ENCODE measurements around the gene PACSIN1.

The PACSIN1 gene

DNA sequence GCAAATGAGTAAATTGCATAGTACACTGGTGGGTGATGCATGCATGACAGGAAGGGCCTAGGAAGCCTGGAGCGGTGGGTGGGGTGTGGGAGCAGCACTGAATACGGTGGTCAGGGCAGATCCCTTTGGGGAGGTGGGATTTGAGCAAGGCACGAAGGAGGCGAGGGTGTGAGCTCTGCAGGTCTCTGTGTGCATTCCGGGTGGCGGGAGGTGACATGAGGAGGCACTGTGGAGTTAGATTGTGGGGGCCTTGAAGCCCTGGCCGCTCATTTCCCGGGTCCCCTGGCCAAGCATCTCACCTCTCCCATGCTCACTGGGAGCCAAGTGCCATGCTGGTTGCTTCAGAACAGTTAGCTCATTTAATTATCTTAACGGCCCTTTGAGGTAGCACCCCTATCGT is 96.5 kb downstream of the PACSIN1 start:
- DNase-seq (ENCODE audit: low spot score) = no peak

DNA sequence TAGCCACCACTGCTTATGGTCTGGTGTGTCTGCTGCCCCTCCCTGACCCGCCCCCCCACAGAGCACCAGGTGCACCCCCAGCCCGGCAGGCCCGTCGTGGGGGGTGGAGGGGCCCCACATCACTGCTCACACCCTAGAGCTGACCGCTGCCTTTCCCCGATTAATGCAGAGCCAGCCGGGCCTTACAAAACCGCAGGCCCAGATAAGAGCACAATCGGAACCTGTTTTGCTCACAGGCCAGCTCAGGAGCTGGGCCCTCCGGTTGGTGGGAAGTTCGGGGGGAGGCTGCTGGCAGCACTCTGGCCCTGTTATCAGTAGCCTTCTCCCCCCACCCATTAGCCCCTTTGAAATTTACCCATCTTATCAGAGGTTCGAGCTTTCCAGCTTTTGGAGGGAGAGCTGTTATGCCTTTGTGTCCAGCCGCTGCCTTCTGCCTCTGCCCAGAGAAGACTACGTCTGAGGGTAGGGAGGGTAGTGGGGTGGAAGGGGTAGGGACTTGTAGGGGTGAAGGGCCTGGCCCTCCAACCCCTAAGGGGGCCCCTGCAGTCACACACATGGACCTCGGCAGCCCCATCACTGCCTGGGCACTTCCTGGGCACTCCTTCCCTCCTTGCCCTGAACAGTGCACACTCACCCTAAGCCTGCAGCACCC is 97.1 kb downstream of the PACSIN1 start:
- DNase-seq (ENCODE audit: low spot score) = no peak

DNA sequence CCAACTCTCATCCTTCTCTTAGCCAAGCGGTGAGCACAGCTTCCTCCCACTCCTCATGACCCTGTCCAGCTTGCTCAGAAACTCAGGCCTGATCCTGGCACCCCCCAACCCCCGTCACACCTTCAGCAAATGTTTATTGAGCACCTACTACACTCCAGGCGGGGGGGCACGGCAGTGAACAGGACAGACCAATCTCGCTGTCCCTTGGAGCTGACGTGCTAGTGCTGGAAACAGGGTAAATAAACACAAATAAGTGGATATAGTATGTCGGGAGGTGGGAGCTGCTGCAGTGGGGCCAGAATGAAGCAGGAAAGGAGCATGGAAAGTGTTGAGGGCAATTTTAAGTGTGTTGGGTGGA is 97.6 kb downstream of the PACSIN1 start:
- DNase-seq (ENCODE audit: low spot score) = no peak

DNA sequence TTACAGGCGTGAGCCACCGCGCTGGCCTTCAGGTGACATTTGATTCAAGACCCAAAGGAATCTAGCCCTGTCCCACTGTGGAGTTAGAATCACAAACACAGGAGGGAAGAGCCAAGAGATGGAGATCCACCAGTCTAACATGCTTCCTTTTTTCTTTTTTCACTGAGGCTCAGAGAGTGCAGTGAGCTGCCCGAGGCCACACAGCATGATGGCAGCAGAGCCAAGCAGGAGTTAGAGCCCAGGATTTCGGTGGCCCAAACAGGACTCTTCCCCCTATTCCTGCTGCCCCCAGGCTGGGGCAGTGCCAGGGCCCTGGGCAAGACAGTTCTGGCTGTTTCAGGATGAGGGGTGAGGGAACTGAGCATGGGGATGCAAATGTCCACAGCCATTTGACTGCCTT is 98.3 kb downstream of the PACSIN1 start:
- no peak for DNase-seq (ENCODE audit: low spot score)

DNA sequence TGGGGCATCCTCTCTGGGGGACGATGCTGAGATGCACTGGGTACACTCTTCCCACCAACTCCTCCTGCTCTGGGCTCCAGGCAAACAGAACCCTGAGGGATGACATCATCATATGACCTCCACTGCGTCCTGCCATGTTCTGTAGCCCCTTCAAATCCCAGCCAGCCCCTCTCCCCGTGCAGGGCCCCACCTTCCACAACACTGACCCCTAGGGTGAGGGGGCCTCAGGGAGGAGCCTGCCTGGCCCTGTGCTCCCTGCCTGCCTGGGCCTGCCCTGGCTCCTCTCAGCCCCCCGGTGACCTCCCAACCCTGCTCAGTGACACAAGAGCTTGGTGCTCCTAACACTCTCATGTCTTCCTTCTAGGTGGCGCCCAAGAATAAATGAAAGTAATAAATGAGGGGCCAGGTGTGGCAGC is 99.9 kb downstream of the PACSIN1 start:
- no peak for DNase-seq (ENCODE audit: low spot score)

DNA sequence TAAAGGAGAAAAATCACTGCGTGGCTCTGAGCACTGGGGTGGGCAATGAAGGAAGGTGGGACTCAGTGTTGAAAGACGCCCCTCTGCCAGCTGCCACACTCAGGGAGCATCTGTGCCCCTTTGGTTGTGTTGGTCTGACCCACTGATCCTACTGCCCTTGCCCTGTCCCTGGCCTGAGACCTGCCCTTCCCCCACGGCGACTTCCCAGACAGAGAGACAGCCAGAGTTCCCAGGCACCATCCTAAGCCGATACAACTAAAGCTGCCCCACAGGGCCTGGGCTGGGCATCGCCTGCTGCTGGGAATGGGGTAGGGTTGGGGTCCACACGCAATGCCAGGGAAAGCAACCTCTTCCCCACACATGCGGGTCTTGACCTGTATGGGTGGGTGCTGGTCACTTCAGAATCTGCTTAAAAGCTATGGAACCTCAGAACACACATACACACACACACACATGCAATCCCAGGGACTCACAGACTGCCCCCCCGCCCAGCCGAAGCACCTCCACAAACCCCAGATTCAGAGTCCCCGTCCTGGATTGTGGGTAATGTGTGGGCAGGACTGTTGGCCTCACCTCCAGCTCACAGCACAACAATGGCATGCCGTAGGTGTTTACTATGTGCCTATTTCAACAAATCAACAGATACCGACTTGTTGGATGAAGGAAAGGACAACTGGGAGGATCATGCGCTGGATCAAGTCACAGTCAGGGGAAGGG is 101.1 kb downstream of the PACSIN1 start:
- no peak for DNase-seq (ENCODE audit: low spot score)

DNA sequence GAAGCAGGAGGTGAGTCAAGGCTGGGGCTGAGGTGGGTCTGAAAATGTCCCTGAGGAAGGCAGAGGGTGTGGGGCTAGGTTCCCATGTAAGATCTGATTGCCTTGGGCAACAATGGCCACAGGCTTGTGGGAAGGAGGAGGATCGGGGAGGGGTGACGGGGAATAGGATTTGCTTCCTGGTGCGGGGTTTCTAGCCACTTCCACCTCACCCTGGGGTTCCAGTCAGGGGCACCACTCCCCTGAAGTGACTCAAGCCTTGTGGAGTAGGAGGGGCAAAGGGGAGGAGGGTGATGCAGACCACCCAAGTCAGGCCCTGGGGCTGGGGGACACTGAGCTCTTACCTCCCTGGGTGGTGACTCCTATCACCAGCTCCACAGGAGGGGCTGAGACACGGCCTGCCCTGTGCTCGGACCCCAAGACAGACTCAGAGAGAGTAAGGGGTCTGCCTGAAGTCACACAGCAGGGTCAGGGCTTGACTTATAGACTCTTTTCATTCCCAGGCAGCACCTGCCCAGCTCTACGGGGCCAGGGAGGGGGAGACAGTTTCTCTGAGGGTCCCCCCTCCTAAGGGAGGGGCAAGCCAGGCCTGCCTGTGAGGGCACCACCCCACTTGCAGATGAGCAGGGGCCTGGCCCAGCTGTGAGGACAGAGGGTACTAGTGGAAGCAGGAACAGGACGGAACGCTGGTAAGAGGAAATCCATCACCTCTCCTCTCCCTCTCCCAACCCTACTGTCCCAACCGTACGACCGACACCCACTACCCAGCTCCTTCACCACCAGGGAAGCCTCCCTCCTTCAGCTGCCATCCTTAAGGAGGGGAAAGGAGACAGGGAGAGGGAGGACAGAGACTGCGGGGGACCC is 102.7 kb downstream of the PACSIN1 start:
- no peak for DNase-seq (ENCODE audit: low spot score)

DNA sequence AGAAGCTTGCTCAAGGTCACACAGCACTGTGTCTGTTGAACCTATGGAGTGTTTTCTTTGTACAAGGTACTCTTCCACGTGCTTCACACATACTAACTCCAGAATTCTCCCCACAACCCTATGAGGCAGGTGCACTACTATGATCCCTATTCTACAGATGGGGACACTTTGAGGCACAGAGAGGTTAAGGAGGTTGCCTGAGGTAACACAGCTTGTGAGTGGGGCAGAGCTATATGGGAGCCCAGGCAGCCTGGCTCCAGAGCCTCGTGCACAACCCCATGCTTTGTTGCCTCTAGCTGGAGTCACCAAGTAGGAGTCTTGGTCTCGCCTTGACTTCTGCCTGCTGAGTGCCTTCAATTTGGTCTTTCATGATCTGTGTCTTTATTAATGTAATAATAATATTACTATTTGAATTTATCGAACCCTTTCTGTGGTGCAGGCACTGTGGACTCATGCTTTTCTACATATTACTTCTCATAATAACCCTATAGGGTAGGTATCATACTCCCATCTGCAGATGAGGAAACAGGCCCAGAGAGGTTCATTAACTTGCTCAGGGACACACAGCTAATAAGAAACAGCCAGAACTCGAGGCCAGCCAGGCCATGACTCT is 103.6 kb downstream of the PACSIN1 start:
- DNase-seq (ENCODE audit: low spot score) = no peak

DNA sequence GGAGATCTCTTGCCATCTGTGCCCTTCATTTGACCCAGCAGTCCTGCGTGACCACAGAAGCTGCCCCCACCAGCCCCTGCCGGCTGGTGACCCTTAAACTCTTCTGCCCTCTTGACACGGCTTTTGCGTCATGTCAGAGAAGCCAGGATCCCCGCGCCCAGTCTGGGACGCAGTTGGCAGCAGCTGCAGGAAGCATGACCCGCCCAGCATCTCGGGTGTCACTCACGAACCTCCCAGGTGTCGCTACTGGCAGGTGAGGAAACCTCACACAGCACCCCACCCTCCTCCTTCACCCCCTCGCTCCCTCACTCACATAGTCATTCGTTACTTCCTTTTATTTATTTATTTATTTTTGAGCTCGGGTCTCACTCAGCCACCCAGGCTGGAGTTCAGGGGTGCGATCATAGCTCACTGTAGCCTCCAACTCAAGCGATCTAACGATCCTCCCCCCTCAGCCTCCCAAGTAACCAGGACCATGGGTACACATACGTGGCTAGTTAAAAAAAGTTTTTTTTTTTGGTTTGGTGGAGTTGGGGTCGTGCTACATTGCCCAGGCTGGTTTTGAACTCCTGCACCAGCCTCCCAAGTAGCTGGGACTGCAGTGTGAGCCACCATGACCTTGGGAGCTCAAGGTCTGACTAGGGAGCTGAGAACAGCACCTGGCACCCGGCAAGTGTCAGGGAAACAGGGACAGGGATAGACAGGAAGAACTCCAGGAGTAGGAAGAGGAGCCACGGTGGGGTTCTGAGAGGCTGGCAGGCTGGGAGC is 104.4 kb downstream of the PACSIN1 start:
- no peak for DNase-seq (ENCODE audit: low spot score)

DNA sequence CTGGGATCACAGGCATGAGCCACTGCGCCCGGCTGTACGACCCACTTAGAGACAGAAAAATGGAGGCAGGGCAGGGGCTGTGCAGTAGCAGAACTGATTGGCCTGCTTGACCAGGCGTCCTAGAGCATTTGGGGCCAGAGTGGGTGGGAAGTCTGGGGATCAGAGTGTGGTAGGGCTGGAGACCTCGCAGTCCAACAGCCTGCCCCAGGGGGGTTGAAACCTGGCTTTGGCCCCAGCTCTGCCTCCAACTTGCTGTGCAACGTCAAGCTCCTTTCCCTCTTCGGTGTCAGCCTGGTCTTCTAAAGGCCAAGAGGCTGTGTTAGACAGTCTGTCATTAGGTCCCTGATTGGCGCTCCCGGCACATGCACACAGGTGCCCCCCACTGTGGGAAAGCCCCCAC is 105.5 kb downstream of the PACSIN1 start:
- no peak for DNase-seq (ENCODE audit: low spot score)

DNA sequence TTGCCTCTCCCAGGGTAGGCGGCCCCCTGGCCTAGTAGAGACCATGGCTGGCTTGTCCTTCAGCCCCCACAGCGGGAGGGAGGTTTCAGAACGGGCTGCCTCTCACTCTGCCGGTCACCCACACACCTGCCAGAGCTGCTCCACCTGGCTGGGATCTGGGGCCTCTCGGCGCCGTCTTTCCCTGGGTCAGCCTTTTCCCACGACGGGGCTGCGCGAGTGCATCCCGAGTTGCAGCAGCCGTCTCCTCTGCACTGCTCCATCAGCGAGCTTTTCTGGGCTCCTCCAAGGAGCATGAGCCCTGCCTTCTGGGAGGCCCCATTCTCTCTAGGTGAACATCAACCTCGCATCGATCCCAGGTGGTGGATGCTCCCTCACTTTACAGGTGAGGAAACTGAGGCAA is 106.1 kb downstream of the PACSIN1 start:
- DNase-seq (ENCODE audit: low spot score) = no peak

DNA sequence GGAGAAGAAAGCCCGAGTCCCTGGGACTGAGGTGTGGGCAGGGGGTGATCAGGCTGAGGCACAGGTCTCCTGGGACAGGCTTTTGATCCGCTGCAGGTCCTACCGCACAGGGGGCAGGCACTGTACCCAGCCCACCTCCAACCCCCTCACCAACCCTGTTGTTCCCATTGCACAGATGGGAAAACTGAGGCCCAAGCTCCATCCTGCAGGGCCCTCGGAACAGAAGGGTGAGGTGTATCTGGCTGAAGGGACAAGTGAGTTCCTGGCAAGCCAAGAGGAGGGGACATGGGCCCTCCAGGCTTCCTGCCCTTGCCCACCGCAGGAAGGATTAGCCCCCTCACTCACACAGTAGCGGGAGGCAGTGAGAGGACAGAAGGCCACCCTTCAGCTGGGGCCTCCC is 106.7 kb downstream of the PACSIN1 start:
- no peak for DNase-seq (ENCODE audit: low spot score)

DNA sequence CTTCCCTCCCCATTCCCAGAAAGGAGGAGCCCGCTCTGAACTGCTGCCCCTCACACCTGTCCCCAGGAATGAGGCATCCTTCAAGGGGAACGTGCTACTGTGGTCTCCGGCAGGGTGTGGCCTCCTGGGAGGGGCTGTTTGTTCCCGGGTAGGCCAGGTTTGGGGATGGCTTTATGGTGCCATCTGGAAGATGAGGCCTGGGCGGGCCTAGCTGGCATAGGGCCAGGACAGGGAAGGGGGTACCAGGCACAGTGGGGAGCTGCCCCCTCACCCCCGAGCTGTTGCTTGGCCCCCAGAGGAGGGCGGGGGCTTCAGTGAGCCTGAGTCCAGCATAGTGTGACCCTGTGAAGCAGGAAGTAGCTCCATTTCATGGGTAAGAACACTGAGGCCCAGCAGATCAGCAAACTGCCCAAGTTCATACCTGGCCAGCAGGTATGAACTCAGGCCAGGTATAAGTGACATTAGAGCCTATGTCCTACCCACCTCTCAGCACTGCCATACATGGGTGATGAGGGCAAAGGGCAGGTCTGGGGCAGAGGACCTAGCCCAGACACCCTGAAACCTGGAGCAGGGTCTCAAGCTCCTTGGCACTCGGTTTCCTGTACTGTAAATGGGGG is 107.8 kb downstream of the PACSIN1 start:
- no peak for DNase-seq (ENCODE audit: low spot score)

DNA sequence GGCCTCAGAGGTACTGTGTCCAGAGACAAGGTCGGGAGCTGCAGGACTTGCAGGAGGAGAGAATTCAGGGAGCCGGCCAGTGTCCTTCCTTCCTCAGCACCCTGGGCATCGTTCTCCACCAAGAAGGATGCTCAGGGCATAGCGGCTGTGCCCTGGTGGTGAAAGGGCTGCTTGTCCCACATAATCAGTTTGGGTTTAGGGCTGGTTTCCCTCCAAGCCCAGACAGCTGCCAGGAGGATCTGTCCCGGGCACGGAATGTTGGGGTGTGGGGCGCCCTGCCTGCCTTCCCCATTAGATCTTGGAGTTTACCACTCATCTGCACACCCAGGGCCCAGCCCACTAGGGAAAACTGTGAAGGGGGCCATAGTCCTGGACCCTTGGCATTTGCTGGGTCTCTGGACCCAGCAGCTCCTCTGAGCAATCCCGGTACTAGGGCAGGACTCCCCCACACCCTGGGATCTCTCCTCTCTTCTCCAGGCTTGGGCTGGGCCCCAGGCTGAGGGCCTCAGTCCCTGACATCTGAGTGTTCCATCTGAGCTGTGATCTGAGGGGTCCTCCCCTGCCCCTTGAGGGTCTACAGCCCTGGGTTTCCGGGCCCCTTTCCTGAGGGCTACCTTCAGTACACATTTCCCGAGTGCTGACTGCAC is 108.9 kb downstream of the PACSIN1 start:
- no peak for DNase-seq (ENCODE audit: low spot score)

DNA sequence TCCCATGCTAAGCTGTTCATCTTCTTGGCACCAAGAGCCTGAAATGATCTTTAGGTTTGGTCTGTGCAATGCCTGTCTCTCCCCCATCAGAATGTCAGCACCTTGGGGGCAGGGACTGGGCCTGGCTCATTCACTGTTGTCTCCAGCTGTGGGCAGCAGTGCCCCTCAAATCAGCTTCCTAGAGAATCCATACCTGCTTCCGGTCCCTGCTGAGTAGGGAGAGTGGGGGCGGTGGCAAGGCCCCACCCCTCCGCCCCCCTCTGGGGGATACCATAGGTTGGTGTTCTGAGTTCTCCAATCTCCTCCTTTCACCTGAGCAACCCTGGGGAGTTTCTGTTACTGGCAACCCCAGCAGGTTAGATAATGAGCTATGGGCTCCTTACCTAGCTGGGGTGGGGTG is 109.5 kb downstream of the PACSIN1 start:
- DNase-seq (ENCODE audit: low spot score) = no peak

DNA sequence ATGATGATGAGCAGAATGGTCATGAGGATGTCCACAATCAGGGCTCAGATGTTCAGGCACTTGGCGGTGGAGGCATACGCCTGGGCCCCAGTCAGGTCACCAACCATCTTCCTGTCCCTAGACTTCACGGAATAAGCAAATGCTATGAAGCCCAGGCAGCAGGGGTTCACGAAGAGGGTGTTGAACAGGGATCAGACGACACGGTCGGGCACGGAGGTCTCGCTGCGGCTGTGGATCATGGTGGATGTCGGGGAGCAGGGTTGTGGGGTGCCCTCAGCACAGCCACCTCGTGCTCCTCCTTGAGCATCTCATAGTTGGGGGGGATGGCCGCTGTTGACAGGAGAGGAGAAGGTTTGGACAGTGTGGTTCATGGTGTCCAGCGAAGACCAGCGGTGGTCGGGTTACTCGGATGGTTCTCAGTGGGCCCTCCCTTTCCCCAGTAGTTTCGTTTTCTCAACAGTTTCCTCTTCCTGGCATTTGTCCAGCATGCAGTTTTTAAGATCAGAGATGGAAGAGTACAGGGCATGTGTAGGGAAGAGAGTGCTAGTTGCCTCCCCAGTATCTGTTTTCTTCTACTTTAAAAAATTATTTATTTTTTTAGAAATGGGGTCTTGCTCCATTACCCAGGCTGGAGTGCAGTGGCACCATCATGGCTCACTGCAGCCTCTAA is 110.5 kb downstream of the PACSIN1 start:
- no peak for DNase-seq (ENCODE audit: low spot score)

DNA sequence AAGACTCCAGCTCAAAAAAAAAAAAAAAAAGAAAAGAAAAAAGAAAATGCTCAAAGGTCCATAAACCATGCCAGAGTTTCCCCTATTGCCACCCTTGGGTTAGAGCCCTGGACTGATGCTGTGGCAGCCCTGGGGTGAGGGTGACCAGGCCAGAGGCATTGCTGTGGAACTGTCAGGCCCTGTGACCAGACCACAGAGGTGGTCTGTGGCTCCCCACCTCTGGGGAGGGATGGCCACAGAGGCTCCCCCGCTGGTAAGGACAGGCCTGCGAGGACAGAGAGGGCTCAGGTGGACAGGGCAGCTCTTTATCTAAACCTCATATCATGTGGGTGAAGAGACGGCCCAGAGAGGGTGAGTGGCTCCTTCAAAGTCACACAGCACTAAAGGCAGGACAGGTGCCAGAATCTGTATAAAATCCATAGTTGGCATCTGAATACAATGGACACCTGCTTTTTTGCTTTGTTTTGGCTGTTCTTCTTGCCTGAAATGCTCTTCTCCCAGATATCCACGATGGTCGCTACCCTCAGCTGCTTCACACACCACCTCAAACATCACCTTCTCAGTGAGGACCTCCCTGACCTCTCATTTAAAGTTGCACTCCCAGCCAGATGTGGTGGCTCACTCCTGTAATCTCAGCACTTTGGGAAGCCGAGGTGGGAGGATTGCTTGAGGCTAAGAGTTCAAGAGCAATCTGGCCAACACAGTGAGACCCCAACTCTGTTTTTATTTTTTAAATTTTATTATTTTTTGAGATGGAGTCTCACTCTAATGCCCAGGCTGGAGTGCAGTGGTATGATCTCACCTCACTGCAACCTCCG is 112.8 kb downstream of the PACSIN1 start:
- no peak for DNase-seq (ENCODE audit: low spot score)

DNA sequence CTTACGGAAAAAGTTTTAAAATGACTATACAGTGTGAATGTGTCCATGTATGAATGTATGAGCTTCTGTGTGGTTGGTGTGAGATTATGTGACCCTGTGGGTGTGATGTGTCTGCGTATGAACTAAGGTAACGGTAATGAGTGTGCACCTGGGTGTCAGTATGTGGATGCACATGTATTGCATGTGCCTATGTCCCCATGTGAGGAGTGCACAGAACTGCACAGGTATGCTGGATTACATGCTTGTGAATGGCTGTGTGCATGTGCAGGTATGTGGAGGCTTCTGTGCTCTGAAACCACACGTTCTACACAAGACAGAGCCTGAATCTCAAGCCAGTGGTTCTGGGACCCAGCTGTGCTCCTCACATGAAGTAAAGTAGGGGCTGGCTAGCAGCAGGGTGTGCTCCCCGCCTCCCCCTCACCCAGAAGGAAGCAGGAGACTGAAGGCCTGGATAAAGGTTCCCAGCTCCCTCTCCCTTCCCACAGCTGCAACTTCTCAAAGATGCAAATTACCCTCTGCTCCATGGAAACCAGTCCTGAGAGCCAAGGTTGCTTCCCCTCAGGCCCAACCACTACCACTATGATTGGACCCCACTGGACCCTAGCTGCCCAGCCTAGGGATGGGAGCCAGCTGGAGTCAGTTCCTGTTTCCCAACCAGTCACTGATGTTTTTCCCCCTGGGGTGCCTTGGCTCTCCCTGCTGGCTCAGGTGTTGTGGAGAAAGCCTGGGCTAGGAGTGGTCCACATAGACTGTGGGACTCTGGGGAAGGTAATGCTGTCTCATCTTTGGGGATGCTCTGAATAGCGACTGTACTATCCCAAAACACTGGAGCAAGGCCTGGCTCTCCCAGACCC is 115.1 kb downstream of the PACSIN1 start:
- DNase-seq (ENCODE audit: low spot score) = no peak

DNA sequence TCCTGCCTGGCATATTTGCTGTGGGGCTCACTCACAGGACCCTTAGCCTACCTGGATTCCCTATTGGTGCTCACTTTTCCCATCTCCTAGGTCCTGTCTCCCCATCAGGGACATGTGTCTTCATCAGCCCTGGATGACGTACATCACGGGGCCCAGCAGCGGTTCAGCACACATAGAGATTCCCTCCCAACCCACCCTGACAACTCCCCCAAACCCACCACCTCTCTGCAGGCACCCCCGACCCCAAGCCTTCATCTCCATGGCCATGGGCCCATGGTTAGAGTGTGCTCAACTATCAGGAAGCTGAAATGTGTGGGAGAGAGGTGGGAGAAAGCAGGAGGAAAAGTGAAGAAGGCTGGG is 115.7 kb downstream of the PACSIN1 start:
- DNase-seq (ENCODE audit: low spot score) = no peak

Data from germinal center (tissue), 1 donor.